ENCODE measurements around the gene FLII.
A peak's percentile ranks its signal among the peaks of the same experiment; 100 is the strongest.

The FLII gene

DNA sequence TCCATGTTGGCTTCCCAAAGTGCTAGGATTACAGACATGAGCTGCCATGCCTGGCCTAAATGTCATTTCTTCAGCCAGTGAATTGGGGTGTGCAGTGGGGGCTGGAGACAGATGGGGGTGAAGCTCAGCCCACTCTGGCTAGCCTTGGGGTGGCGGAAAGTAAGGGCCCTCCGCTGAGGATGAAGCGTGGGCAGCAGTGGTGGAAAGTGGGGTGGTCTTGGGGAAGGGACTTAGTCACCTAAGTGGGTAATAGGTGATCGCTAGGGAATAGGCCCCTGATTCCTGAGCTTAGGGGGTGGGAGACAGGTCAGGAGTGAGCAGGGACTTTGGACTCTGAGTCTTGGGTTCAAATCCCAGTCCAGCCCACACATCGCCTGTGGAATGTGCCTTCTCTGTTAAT lies 30.9 kb downstream of the FLII start:
- Histone ChIP-seq H3K4me2 (ENCODE audit: low read length) (no peak overlapping the region), H3K18ac (ENCODE audit: low read length) (no peak overlapping the region), H4K5ac (ENCODE audit: low read length) (no peak overlapping the region), H3K23ac (ENCODE audit: low read length) (no peak overlapping the region), H4K8ac (ENCODE audit: low read depth, low read length) (no peak overlapping the region), H3K56ac (ENCODE audit: low read length) (peak overlapping the region; percentile 27), H3K4me1 (ENCODE audit: control insufficient read depth, low read depth, low read length) (peaks cover 3% of the 10 kb centered on the region), H2BK5ac (ENCODE audit: low read length) (no peak overlapping the region), H3K79me2 (ENCODE audit: control insufficient read depth, insufficient read depth, low read length) (peaks cover 42% of the 10 kb centered on the region), H3K4me3 (ENCODE audit: low read length) (no peak overlapping the region), H3K27ac (ENCODE audit: low read depth, low read length) (no peak overlapping the region), H3K27me3 (ENCODE audit: insufficient read depth, low read length, poor library complexity) (no peaks in the 10 kb centered on the region), H2BK120ac (ENCODE audit: low read depth, low read length) (no peak overlapping the region), H3K79me1 (ENCODE audit: low read length) (peaks cover 32% of the 10 kb centered on the region), H3K9ac (ENCODE audit: low read length) (no peak overlapping the region), H3K4ac (ENCODE audit: low read depth, low read length) (no peak overlapping the region), H3K36me3 (ENCODE audit: control insufficient read depth, insufficient read depth, low read length) (no peaks in the 10 kb centered on the region), H2AK5ac (ENCODE audit: low read length) (no peak overlapping the region), H2BK15ac (replicated peaks; ENCODE audit: low read depth) (no peak overlapping the region)
- WGBS (ENCODE audit: extremely low coverage, insufficient coverage, low lambda C conversion rate), result no CpG with 5 or more reads among the region's 5 CpGs
- no peak for DNase-seq

DNA sequence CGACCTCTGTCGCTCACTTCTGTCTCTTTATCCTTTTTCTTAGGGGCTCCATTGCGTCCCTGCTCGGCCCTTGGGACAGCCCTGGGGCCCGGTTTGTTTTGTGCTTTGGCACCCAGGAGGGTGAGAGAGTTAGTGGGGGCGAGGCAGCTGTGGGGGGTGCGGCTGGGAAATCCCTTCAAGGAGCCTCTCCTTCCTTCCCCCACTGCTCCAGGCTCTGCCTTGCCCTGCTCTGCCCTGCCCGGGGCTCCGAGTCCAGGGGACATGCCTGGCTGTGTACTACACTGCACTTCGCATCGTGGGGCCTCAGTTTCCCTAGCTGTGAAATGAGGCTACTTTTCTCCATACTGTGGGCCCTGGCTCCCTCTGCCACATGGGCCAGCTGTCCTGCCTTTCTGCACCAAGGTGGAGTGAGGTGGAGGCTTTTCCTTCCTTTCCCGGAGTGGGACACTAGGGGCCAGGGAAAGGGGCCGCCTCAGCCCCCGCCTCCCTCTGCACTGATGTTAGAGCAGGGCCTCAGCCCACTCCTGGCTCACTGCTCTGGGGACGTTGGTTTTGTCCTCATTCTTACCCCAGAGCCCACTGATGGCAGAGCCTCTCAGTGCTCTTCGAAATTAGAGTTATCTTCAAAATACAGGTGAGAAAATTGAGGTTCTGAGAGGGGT lies 32.1 kb downstream of the FLII start:
- H2BK120ac ChIP-seq (ENCODE audit: low read depth, low read length), result no peak overlapping the region
- H2AK5ac ChIP-seq (ENCODE audit: low read length), result no peak overlapping the region
- no peak overlapping the region for H3K4ac ChIP-seq (ENCODE audit: low read depth, low read length)
- H2BK15ac ChIP-seq (replicated peaks; ENCODE audit: low read depth), result no peak overlapping the region
- peak overlapping the region; percentile 55 for H3K18ac ChIP-seq (ENCODE audit: low read length)
- peak overlapping the region; percentile 99 for H3K4me2 ChIP-seq (ENCODE audit: low read length)
- peak overlapping the region; percentile 93 for H3K9ac ChIP-seq (ENCODE audit: low read length)
- H2BK5ac ChIP-seq (ENCODE audit: low read length), result peak overlapping the region; percentile 35
- H3K27me3 ChIP-seq (ENCODE audit: insufficient read depth, low read length, poor library complexity), result no peaks in the 10 kb centered on the region
- no peak overlapping the region for H4K5ac ChIP-seq (ENCODE audit: low read length)
- no peaks in the 10 kb centered on the region for H3K36me3 ChIP-seq (ENCODE audit: control insufficient read depth, insufficient read depth, low read length)
- no peak overlapping the region for H3K23ac ChIP-seq (ENCODE audit: low read length)
- H4K8ac ChIP-seq (ENCODE audit: low read depth, low read length), result no peak overlapping the region
- WGBS (ENCODE audit: extremely low coverage, insufficient coverage, low lambda C conversion rate), result no CpG with 5 or more reads among the region's 16 CpGs
- H3K79me1 ChIP-seq (ENCODE audit: low read length), result peaks cover 28% of the 10 kb centered on the region
- peaks cover 3% of the 10 kb centered on the region for H3K4me1 ChIP-seq (ENCODE audit: control insufficient read depth, low read depth, low read length)
- DNase-seq, result no peak
- peaks cover 42% of the 10 kb centered on the region for H3K79me2 ChIP-seq (ENCODE audit: control insufficient read depth, insufficient read depth, low read length)
- peak overlapping the region; percentile 86 for H3K4me3 ChIP-seq (ENCODE audit: low read length)
- no peak overlapping the region for H3K27ac ChIP-seq (ENCODE audit: low read depth, low read length)
- H3K56ac ChIP-seq (ENCODE audit: low read length), result peak overlapping the region; percentile 95

DNA sequence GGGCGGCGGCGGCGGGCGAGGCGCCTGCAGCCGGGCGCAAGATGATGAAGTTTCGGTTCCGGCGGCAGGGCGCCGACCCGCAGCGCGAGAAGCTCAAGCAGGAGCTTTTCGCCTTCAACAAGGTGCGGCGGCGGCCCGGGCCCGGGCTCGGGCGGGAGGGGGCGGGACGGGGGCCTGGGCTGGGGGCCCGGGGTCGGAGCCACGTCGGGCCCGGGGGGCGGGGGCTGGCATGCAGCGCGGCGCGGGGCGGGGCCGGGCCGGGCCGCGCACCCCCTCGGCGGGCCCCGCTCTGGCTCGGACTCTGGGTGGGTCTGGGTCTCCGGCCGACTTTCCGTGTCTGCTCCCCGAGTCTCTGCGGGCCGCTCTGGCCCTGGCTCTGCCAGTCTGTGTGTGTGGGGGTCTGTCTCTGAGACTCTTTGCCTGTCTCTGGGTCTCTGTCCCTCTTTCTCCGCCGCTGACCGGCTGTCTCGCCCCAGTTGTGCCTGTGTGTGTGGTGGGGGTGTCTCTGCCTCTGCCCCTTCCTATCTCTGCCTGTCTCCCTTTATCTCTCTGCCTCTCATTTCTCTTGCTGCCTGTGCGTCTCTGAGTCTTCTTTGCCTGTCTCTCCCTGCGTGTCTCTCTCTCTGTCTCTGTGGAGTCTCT lies 32.8 kb downstream of the FLII start:
- Histone ChIP-seq H3K4me2 (ENCODE audit: low read length) (peak overlapping the region; percentile 99), H3K4me1 (ENCODE audit: control insufficient read depth, low read depth, low read length) (peaks cover 3% of the 10 kb centered on the region)

DNA sequence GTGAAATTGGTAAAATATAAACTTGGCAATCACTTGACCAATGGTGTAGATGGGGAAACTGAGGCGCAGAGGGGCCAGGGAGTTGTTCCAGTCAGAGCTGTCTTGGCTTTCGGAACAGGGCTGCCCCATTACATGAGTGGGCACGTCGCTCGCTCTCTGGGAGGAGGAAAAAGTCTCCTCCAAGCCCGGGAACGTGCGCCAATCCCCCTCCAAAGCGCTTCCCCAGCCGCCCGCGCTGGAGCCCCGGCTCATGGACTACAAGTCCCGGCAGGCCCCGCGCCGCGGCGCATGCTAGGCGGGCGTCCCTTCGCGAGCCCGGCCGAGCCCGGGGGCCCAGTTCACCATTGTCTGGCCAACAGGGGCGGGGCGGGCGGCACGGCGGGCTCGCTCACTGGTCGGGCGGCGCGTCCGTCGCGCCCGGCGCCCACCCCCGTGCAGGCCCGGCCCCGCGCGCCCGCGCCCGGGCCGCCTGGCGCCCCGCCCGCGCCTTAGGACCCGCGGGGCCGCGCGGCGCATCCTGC lies 33.4 kb downstream of the FLII start, which contains the start of gene LLGL1:
Gene LLGL1, plus strand, starts transcription at position 515 of the 521 bp plus-strand sequence. CDS start 48 bp downstream, outside the sequence.
- no peak within 1 kb of the TSS for H2BK120ac ChIP-seq (ENCODE audit: low read depth, low read length)
- H3K18ac ChIP-seq (ENCODE audit: low read length), result peak within 1 kb of the TSS; percentile 77
- peak within 1 kb of the TSS; percentile 95 for H3K56ac ChIP-seq (ENCODE audit: low read length)
- H3K27me3 ChIP-seq (ENCODE audit: insufficient read depth, low read length, poor library complexity), result no peaks in the 10 kb centered on the region
- H3K79me1 ChIP-seq (ENCODE audit: low read length), result peaks cover 28% of the 10 kb centered on the region
- H3K4me2 ChIP-seq (ENCODE audit: low read length), result peak within 1 kb of the TSS; percentile 99
- H3K4me1 ChIP-seq (ENCODE audit: control insufficient read depth, low read depth, low read length), result peaks cover 3% of the 10 kb centered on the region
- H3K27ac ChIP-seq (ENCODE audit: low read depth, low read length), result peak within 1 kb of the TSS; percentile 90
- WGBS (ENCODE audit: extremely low coverage, insufficient coverage, low lambda C conversion rate), result no CpG with 5 or more reads among the region's 60 CpGs
- H3K9ac ChIP-seq (ENCODE audit: low read length), result peak within 1 kb of the TSS; percentile 93
- peak within 1 kb of the TSS; percentile 58 for H3K4ac ChIP-seq (ENCODE audit: low read depth, low read length)
- H4K5ac ChIP-seq (ENCODE audit: low read length), result peak within 1 kb of the TSS; percentile 43
- peaks cover 41% of the 10 kb centered on the region for H3K79me2 ChIP-seq (ENCODE audit: control insufficient read depth, insufficient read depth, low read length)
- peak within 1 kb of the TSS; percentile 86 for H3K4me3 ChIP-seq (ENCODE audit: low read length)
- peak within 1 kb of the TSS; percentile 35 for H2BK5ac ChIP-seq (ENCODE audit: low read length)
- H4K8ac ChIP-seq (ENCODE audit: low read depth, low read length), result no peak within 1 kb of the TSS
- no peak within 1 kb of the TSS for H3K23ac ChIP-seq (ENCODE audit: low read length)
- DNase-seq, result peak; percentile 98
- no peaks in the 10 kb centered on the region for H3K36me3 ChIP-seq (ENCODE audit: control insufficient read depth, insufficient read depth, low read length)
- no peak within 1 kb of the TSS for H2BK15ac ChIP-seq (replicated peaks; ENCODE audit: low read depth)
- no peak within 1 kb of the TSS for H2AK5ac ChIP-seq (ENCODE audit: low read length)

More for the DNA sequence above, 32.8 kb downstream of the FLII start:
- Histone ChIP-seq H3K4me3 (ENCODE audit: low read length) (peak overlapping the region; percentile 86), H4K5ac (ENCODE audit: low read length) (no peak overlapping the region), H3K27me3 (ENCODE audit: insufficient read depth, low read length, poor library complexity) (no peaks in the 10 kb centered on the region), H4K8ac (ENCODE audit: low read depth, low read length) (no peak overlapping the region), H3K36me3 (ENCODE audit: control insufficient read depth, insufficient read depth, low read length) (no peaks in the 10 kb centered on the region), H2BK120ac (ENCODE audit: low read depth, low read length) (no peak overlapping the region), H2BK5ac (ENCODE audit: low read length) (peak overlapping the region; percentile 35), H3K56ac (ENCODE audit: low read length) (peak overlapping the region; percentile 95), H2BK15ac (replicated peaks; ENCODE audit: low read depth) (no peak overlapping the region), H2AK5ac (ENCODE audit: low read length) (no peak overlapping the region), H3K9ac (ENCODE audit: low read length) (peak overlapping the region; percentile 93), H3K18ac (ENCODE audit: low read length) (peak overlapping the region; percentile 55), H3K79me2 (ENCODE audit: control insufficient read depth, insufficient read depth, low read length) (peaks cover 42% of the 10 kb centered on the region), H3K27ac (ENCODE audit: low read depth, low read length) (no peak overlapping the region), H3K79me1 (ENCODE audit: low read length) (peaks cover 28% of the 10 kb centered on the region), H3K4ac (ENCODE audit: low read depth, low read length) (peak overlapping the region; percentile 58), H3K23ac (ENCODE audit: low read length) (no peak overlapping the region)
- WGBS (ENCODE audit: extremely low coverage, insufficient coverage, low lambda C conversion rate), result no CpG with 5 or more reads among the region's 57 CpGs
- no peak for DNase-seq

DNA sequence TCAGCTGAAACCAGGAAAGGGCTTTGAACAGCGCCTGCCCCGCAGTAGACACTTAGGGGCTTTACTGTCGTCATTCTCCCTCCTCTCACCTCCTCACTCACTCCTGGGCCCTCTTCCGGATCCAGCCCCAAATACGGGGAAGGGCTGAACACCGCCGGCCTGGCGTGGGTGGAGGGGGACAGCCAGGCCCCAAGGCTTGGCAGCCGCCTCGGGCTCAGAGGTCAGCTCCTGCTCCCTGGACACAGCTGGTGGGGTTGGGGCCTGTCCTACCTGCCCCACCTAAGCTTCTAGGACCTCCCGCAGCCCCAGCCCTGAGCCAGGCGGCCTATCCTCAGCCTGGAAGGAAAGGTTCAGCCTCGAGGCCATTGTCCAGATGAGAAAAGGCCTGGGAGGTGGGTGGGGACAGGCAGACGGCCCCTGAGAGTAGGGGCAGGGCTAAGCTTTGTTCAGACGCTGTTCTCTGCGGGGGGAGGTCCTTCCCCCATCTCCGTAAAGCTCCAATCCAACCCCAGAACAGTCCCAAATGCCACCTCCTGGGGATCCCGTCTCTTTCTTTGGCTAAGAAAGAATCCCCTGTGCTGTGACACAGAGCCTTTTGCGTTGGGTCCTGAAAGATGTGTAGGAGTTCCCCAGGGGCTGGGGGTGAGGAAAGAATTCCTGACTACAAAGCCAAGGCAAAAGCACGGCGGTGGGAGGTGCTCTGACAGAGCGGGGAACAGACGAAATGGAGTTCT lies 34.0 kb downstream of the FLII start:
- Histone ChIP-seq H4K5ac (ENCODE audit: low read length) (peak overlapping the region; percentile 73), H2BK120ac (ENCODE audit: low read depth, low read length) (no peak overlapping the region), H2BK15ac (replicated peaks; ENCODE audit: low read depth) (no peak overlapping the region), H2AK5ac (ENCODE audit: low read length) (peak overlapping the region; percentile 31), H3K79me1 (ENCODE audit: low read length) (peaks cover 27% of the 10 kb centered on the region), H2BK5ac (ENCODE audit: low read length) (peak overlapping the region; percentile 29), H4K8ac (ENCODE audit: low read depth, low read length) (no peak overlapping the region), H3K23ac (ENCODE audit: low read length) (peak overlapping the region; percentile 7), H3K4ac (ENCODE audit: low read depth, low read length) (peak overlapping the region; percentile 56), H3K56ac (ENCODE audit: low read length) (peak overlapping the region; percentile 85), H3K4me2 (ENCODE audit: low read length) (peak overlapping the region; percentile 58), H3K79me2 (ENCODE audit: control insufficient read depth, insufficient read depth, low read length) (peaks cover 35% of the 10 kb centered on the region), H3K27ac (ENCODE audit: low read depth, low read length) (peak overlapping the region; percentile 90), H3K9ac (ENCODE audit: low read length) (peak overlapping the region; percentile 81), H3K27me3 (ENCODE audit: insufficient read depth, low read length, poor library complexity) (no peaks in the 10 kb centered on the region), H3K4me1 (ENCODE audit: control insufficient read depth, low read depth, low read length) (peaks cover 3% of the 10 kb centered on the region), H3K4me3 (ENCODE audit: low read length) (peak overlapping the region; percentile 9), H3K18ac (ENCODE audit: low read length) (peak overlapping the region; percentile 77), H3K36me3 (ENCODE audit: control insufficient read depth, insufficient read depth, low read length) (no peaks in the 10 kb centered on the region)
- DNase-seq, result peak; percentile 98
- no CpG with 5 or more reads among the region's 23 CpGs for WGBS (ENCODE audit: extremely low coverage, insufficient coverage, low lambda C conversion rate)
